BLaER1 (cell line): ENCODE results near the gene ZNF185.

ENCODE experiments used
- H3K27ac ChIP-seq: shearing (Covaris generic); formaldehyde crosslinking; 2 replicates; pipeline ENCODE4 v1.8.1; 2022
- H3K27me3 ChIP-seq: shearing (Covaris generic); formaldehyde crosslinking; 2 replicates; pipeline ENCODE4 v1.8.1; 2022
- H3K36me3 ChIP-seq: shearing (Covaris generic); formaldehyde crosslinking; 2 replicates; pipeline ENCODE4 v1.8.1; 2022
- H3K4me1 ChIP-seq: shearing (Covaris generic); formaldehyde crosslinking; 2 replicates; pipeline ENCODE4 v1.8.1; 2022
- H3K4me2 ChIP-seq: shearing (Covaris generic); formaldehyde crosslinking; 2 replicates; pipeline ENCODE4 v1.8.1; 2022
- H3K4me3 ChIP-seq: shearing (Covaris generic); formaldehyde crosslinking; 2 replicates; pipeline ENCODE4 v1.8.1; 2022
- H3K9ac ChIP-seq: shearing (Covaris generic); formaldehyde crosslinking; 2 replicates; pipeline ENCODE4 v1.8.1; 2022
- H3K9me3 ChIP-seq: shearing (Covaris generic); formaldehyde crosslinking; 2 replicates; pipeline ENCODE4 v1.8.1; 2022
- H4K20me1 ChIP-seq: shearing (Covaris generic); formaldehyde crosslinking; 2 replicates; pipeline ENCODE4 v1.8.1; 2022
- Cebpa-rat ChIP-seq: shearing (Covaris generic); IDR thresholded peaks from 2 replicates; pipeline ENCODE4 v1.8.1; 2022

Gene ZNF185

DNA sequence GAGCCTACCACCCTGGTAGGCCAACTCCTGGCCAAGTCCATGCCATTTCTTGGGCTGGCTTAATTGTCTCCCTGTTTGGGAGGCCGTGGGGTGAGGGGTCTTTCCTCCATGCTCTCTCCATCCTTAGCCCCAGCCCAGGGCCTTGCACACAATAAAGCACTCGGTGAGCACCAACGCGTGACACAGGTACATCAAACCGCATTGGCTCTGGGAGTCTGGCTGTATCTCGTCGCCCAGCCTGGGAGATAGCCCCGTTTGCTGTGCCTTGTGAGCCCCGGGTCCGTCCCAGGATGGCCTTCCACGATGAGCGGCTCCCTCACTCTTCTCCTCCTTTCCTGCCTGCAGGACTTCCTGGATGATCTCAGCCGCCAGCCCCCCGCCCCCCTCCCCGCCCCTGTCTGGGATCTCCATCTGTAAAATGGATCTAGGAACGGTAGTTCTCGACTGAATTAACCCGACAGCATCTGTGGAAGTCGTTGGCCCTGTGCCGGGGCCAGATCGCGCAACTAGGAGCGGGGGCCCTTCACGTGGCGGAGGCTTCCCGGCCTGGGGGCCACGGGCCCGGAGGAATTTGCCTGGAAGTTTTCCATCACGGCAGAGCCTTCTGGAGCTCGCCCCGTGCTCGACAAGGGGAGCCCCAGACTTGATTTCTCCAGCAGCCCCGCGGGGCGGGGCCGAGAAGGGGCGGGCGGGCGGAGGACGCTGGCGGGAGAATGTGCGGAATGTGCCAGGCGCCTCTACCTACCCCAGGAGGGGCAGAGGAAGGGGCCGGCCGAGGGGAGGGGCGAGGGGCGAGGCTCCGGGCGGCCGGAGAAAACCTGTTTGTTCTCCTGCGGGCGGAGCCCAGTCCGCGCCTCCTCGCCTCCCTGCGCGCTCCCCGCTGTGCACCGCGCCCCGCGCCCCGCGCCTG, at the start of gene ZNF185:
ZNF185 (plus strand) TSS at position 846 of the 910 bp plus-strand sequence. CDS start 16,423 bp downstream, outside the sequence.
- Histone ChIP-seq H3K9ac (no peak within 1 kb of the TSS), H3K36me3 (no peaks in the 10 kb centered on the region), H3K27me3 (peaks cover 94% of the 10 kb centered on the region), H3K4me2 (peak within 1 kb of the TSS; percentile 71), H4K20me1 (peaks cover 59% of the 10 kb centered on the region; the same call in 1 of the 2 replicates), H3K9me3 (no peaks in the 10 kb centered on the region), H3K27ac (no peak within 1 kb of the TSS), H3K4me1 (peaks cover 29% of the 10 kb centered on the region), H3K4me3 (peak within 1 kb of the TSS; percentile 54)
- no peak for TF ChIP-seq Cebpa-rat

DNA sequence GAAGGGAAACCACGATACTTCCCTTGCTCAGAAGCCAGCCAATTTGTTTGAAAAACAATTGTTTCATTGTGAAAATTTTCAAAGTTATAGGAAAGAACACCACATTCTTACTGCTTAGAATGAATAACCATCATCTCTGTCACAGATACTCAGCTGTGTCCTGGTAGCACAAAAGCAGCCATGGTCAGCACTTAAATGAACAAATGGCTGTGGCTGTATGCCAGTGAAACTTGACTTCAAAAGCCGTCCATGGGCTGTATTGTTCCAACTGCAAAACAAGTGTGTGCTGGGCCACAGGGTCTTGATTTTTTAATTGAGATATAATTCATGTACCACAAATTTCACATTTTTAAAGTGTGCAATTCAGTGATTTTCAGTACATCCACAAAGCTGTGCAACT, 47.4 kb upstream of the ZNF185 start:
- TF ChIP-seq Cebpa-rat, result no peak
- H3K4me2 ChIP-seq, result peak overlapping the region; percentile 13

DNA sequence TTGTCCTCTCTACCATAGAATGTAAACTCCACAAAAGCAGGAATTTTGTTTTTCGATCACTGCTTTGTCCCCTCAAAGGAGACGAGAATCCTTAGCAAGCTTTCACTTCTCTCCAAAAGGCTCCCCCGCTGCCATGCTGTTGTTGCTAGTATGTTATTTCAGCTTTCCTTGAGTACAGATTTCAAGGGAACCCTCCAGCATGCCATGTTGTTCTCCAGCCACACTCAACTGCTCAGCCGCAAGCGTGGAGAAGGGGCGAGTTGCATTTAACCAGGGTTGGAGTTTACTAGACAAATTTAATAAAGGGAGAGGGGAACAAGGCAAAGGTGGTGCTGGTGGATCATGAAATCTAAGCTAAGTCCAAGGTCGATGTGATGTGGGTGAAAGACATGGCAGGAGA, 43.9 kb upstream of the ZNF185 start:
- H4K20me1 ChIP-seq, result peaks cover 21% of the 10 kb centered on the region; the same call in 1 of the 2 replicates
- H3K27me3 ChIP-seq, result peaks cover 92% of the 10 kb centered on the region
- peaks cover 10% of the 10 kb centered on the region for H3K4me1 ChIP-seq
- H3K27ac ChIP-seq, result no peak overlapping the region
- TF ChIP-seq Cebpa-rat, result no peak
- peaks cover 60% of the 10 kb centered on the region for H3K36me3 ChIP-seq
- H3K4me2 ChIP-seq, result no peak overlapping the region
- no peaks in the 10 kb centered on the region for H3K9me3 ChIP-seq
- no peak overlapping the region for H3K4me3 ChIP-seq
- no peak overlapping the region for H3K9ac ChIP-seq

More for the DNA sequence above, 47.4 kb upstream of the ZNF185 start:
- Histone ChIP-seq H3K9ac (no peak overlapping the region), H3K9me3 (no peaks in the 10 kb centered on the region), H3K4me1 (peaks cover 16% of the 10 kb centered on the region), H3K27me3 (peaks cover 92% of the 10 kb centered on the region), H3K36me3 (peaks cover 55% of the 10 kb centered on the region), H3K4me3 (no peak overlapping the region), H4K20me1 (peaks cover 30% of the 10 kb centered on the region; the same call in 1 of the 2 replicates), H3K27ac (no peak overlapping the region)

- peak; percentile 77 for TF ChIP-seq Cebpa-rat
- peaks cover 16% of the 10 kb centered on the region; the same call in 1 of the 2 replicates for H4K20me1 ChIP-seq
- peaks cover 58% of the 10 kb centered on the region for H3K36me3 ChIP-seq
- H3K27me3 ChIP-seq, result peaks cover 95% of the 10 kb centered on the region
- no peak overlapping the region for H3K4me3 ChIP-seq
- no peak overlapping the region for H3K9ac ChIP-seq
- no peaks in the 10 kb centered on the region; the same call in 1 of the 2 replicates for H3K9me3 ChIP-seq
- no peak overlapping the region for H3K4me2 ChIP-seq
- no peaks in the 10 kb centered on the region for H3K4me1 ChIP-seq
- no peak overlapping the region for H3K27ac ChIP-seq
Measured at GRCh38 chrX:152861116-152861515, 36.8 kb upstream of the ZNF185 start.

DNA sequence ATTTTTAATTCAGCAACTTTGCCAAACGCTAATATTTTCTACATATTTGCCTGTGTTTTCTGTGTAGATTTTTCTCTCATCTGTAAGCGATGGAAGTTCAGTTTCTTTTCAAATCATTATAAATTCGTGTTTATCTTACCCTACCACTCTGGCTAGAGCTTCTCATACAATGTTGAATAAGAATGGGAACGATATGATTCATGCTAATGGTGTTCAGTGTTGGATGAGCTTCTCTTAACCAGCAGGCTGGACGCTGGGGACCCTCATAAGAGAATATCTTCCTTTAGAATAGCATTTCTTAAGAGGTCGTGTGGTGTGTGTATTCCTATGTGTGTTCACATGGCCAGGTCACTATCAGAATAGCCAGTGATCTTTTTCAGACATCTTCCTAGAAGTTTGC, 36.0 kb upstream of the ZNF185 start:
- Histone ChIP-seq H3K27me3 (peaks cover 95% of the 10 kb centered on the region), H3K9ac (no peak overlapping the region), H3K36me3 (peaks cover 62% of the 10 kb centered on the region), H3K27ac (no peak overlapping the region), H3K4me2 (no peak overlapping the region), H3K4me1 (no peaks in the 10 kb centered on the region), H3K4me3 (no peak overlapping the region), H4K20me1 (peaks cover 20% of the 10 kb centered on the region; the same call in 1 of the 2 replicates), H3K9me3 (no peaks in the 10 kb centered on the region; the same call in 1 of the 2 replicates)
- TF ChIP-seq Cebpa-rat, result no peak

- Histone ChIP-seq H3K4me3 (no peak overlapping the region), H3K27ac (no peak overlapping the region), H3K27me3 (peaks cover 89% of the 10 kb centered on the region), H3K36me3 (peaks cover 75% of the 10 kb centered on the region), H4K20me1 (peaks cover 27% of the 10 kb centered on the region; the same call in 1 of the 2 replicates), H3K9me3 (no peaks in the 10 kb centered on the region; the same call in 1 of the 2 replicates), H3K4me2 (no peak overlapping the region), H3K9ac (no peak overlapping the region), H3K4me1 (no peaks in the 10 kb centered on the region)
- TF ChIP-seq Cebpa-rat, result no peak
Measured at GRCh38 chrX:152865232-152865920, 32.5 kb upstream of the ZNF185 start.

- H3K9me3 ChIP-seq, result no peaks in the 10 kb centered on the region
- H3K4me3 ChIP-seq, result no peak overlapping the region
- H3K36me3 ChIP-seq, result peaks cover 77% of the 10 kb centered on the region
- H3K4me2 ChIP-seq, result no peak overlapping the region
- TF ChIP-seq Cebpa-rat, result no peak
- H3K27me3 ChIP-seq, result peaks cover 89% of the 10 kb centered on the region
- H3K4me1 ChIP-seq, result peaks cover 6% of the 10 kb centered on the region
- H3K27ac ChIP-seq, result no peak overlapping the region
- no peak overlapping the region for H3K9ac ChIP-seq
- H4K20me1 ChIP-seq, result peaks cover 36% of the 10 kb centered on the region; the same call in 1 of the 2 replicates
Measured at GRCh38 chrX:152866386-152866785, 31.5 kb upstream of the ZNF185 start.

DNA sequence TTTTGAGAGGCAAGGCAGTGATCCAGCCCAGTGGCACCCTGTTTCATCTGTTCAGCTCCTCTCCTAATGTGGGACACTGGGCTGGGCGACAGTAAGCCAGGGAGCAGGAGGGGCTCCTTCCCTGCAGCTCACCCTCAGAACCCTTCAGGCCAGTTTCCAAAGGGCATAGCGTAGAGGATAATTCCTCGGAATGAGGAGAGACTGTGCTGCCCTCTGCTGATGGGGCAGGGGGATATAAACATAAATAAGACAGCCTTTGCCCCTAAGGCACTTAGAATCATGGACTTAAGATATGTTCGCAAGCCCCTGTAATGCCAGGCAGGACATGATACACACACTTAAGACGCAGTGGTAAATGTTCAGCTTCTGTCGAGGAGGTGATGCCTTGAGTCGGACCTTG, 27.9 kb upstream of the ZNF185 start:
- no peak for TF ChIP-seq Cebpa-rat
- Histone ChIP-seq H3K4me3 (no peak overlapping the region), H3K27ac (no peak overlapping the region), H4K20me1 (peaks cover 36% of the 10 kb centered on the region; the same call in 1 of the 2 replicates), H3K4me2 (no peak overlapping the region), H3K9me3 (no peaks in the 10 kb centered on the region), H3K36me3 (peaks cover 63% of the 10 kb centered on the region), H3K4me1 (peaks cover 13% of the 10 kb centered on the region), H3K9ac (no peak overlapping the region), H3K27me3 (peaks cover 87% of the 10 kb centered on the region)

GRCh38 chrX:152871260-152871659, 26.6 kb upstream of the ZNF185 start:
- peaks cover 25% of the 10 kb centered on the region; the same call in 1 of the 2 replicates for H4K20me1 ChIP-seq
- H3K9me3 ChIP-seq, result no peaks in the 10 kb centered on the region; the same call in 1 of the 2 replicates
- H3K27ac ChIP-seq, result no peak overlapping the region
- no peak overlapping the region for H3K4me3 ChIP-seq
- peaks cover 51% of the 10 kb centered on the region for H3K36me3 ChIP-seq
- peaks cover 87% of the 10 kb centered on the region for H3K27me3 ChIP-seq
- no peak overlapping the region for H3K9ac ChIP-seq
- H3K4me1 ChIP-seq, result peaks cover 13% of the 10 kb centered on the region
- 0 out of 2 replicates have a peak overlapping the region, but pooled peaks have one; percentile 8 for H3K4me2 ChIP-seq
- no peak for TF ChIP-seq Cebpa-rat
